OCI-LY1 (cell line): ENCODE data around the gene PRLH.

Source experiments
- H2AFZ ChIP-seq: fragments of 200-600 bp; sonication (generic), shearing (Covaris generic); 2 replicates; pipeline ENCODE4 v1.6.0; 2014; ENCODE audit warnings: antibody characterized with exemption, mild to moderate bottlenecking, low read length
- H3F3A ChIP-seq: fragments of 200-600 bp; sonication (generic), shearing (Covaris generic); 2 replicates; pipeline ENCODE4 v1.6.0; 2014; ENCODE audit warnings: mild to moderate bottlenecking, antibody characterized with exemption, low read length, moderate library complexity; ENCODE audit not compliant: insufficient read depth
- H3K27ac ChIP-seq: fragments of 200-600 bp; sonication (generic); 2 replicates; pipeline ENCODE4 v1.5.1; 2014; ENCODE audit warnings: low read length, mixed run types, mild to moderate bottlenecking, low read depth; ENCODE audit not compliant: poor library complexity, severe bottlenecking
- H3K27me3 ChIP-seq: fragments of 200-600 bp; sonication (generic); 2 replicates; pipeline ENCODE4 v1.6.0; 2014; ENCODE audit warnings: antibody characterized with exemption, mild to moderate bottlenecking, low read length, moderate library complexity; ENCODE audit not compliant: insufficient read depth
- H3K36me3 ChIP-seq: fragments of 200-600 bp; sonication (generic); 2 replicates; pipeline ENCODE4 v1.6.1; 2014; ENCODE audit warnings: mild to moderate bottlenecking, antibody characterized with exemption, low read length, moderate library complexity, mixed read lengths; ENCODE audit not compliant: insufficient read depth
- H3K4me1 ChIP-seq: fragments of 200-600 bp; sonication (generic); 2 replicates; pipeline ENCODE4 v1.5.1; 2014; ENCODE audit warnings: mild to moderate bottlenecking, low read length, moderate library complexity; ENCODE audit not compliant: insufficient read depth, severe bottlenecking
- H3K4me2 ChIP-seq: fragments of 200-600 bp; sonication (generic), shearing (Covaris generic); 2 replicates; pipeline ENCODE4 v1.6.1; 2014; ENCODE audit warnings: low read length
- H3K4me3 ChIP-seq: fragments of 200-600 bp; sonication (generic); 2 replicates; pipeline ENCODE4 v1.5.1; 2014; ENCODE audit warnings: low read length, low read depth, mild to moderate bottlenecking, mixed read lengths; ENCODE audit not compliant: poor library complexity, severe bottlenecking
- H3K79me2 ChIP-seq: fragments of 200-600 bp; shearing (Covaris generic); 2 replicates; pipeline ENCODE4 v1.6.1; 2016; ENCODE audit warnings: mixed run types, low read length, mixed read lengths; ENCODE audit not compliant: insufficient read depth
- H3K9ac ChIP-seq: fragments of 200-600 bp; sonication (generic), shearing (Covaris generic); 2 replicates; pipeline ENCODE4 v1.6.1; 2014; ENCODE audit warnings: mild to moderate bottlenecking, low read length, mixed read lengths
- H3K9me2 ChIP-seq: fragments of 200-600 bp; sonication (generic), shearing (Covaris generic); 2 replicates; pipeline ENCODE4 v1.6.1; 2014; ENCODE audit warnings: low read depth, mild to moderate bottlenecking, low read length, mixed read lengths
- H3K9me3 ChIP-seq: fragments of 200-600 bp; shearing (Covaris generic); 2 replicates; pipeline ENCODE4 v1.6.1; 2014; ENCODE audit warnings: low read length, mixed read lengths
- H4K20me1 ChIP-seq: fragments of 200-600 bp; sonication (generic), shearing (Covaris generic); 2 replicates; pipeline ENCODE4 v1.6.0; 2016; ENCODE audit warnings: mild to moderate bottlenecking, low read length; ENCODE audit not compliant: insufficient read depth
- EZH2 ChIP-seq: fragments of 200-600 bp; sonication (generic), shearing (Covaris generic); IDR thresholded peaks from 2 replicates; pipeline ENCODE4 v1.8.0; 2017; ENCODE audit warnings: borderline replicate concordance, mixed run types, mild to moderate bottlenecking, antibody characterized with exemption, low read length, moderate library complexity, mixed read lengths
- TF ChIP-seq, protein P1 (sequence below): fragments of 200-600 bp; sonication (generic), shearing (Covaris generic); IDR thresholded peaks from 2 replicates; pipeline ENCODE4 v1.5.1; 2017; ENCODE audit warnings: mild to moderate bottlenecking, antibody characterized with exemption, low read length, moderate library complexity, mixed read lengths

The PRLH gene

DNA sequence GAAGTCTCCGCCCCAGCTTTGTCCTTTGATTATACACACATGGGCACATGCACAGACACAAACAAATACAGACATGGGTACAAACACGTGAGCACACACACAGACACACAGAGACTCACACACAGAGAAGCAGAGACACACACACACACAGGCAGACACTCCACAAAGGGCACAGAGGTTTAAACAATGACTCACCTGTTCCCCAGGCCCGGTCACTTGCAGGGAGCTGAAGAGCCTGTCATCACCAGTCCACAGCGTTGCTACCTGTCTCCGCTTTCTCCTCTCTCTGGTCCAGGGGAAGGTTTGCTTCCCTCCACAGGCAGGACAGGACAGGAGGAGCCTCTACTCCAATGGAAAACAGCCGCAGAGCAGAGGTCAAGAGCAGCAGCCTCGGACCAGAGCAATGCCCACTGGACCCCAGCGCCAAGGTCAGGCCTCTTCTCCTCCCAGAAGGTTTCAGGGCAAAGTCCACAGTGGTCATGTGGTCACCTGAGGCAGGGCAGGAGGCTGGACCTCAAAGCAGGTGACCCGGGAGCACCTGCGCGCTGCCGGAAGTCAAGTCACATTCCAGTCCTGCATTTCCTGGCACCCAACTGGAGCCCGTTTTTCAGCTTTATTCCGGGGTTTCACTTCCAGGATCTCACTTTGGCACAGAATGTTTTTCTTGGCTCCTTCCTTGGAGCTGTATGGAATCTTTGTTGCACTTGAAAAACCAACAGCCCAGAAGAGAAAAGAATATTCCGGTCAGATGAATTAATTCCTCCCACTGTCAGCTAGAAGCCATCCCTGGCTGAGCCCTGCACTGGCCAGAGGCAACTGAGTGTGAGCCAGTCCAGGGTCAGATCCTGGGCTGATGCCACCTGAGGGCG lies 24.1 kb downstream of the PRLH start, which contains the start of gene RAB17:
TSS of gene RAB17 (minus strand) at position 463 of the 869 bp plus-strand sequence. CDS start 4,580 bp downstream, outside the sequence.
- H3K79me2 ChIP-seq = no peaks in the 10 kb centered on the region
- no peaks in the 10 kb centered on the region for H3K9me2 ChIP-seq
- no peak within 1 kb of the TSS for H3K9ac ChIP-seq
- H3K4me1 ChIP-seq = no peaks in the 10 kb centered on the region
- H3F3A ChIP-seq = no peaks in the 10 kb centered on the region
- 0 out of 2 replicates have a peak, but pooled peaks cover 3% of the 10 kb centered on the region for H3K27me3 ChIP-seq
- H3K36me3 ChIP-seq = no peaks in the 10 kb centered on the region
- H3K4me3 ChIP-seq = no peak within 1 kb of the TSS
- H3K4me2 ChIP-seq = no peak within 1 kb of the TSS
- H2AFZ ChIP-seq = no peak within 1 kb of the TSS
- H3K27ac ChIP-seq = no peak within 1 kb of the TSS
- no peak for TF ChIP-seq EZH2
- TF ChIP-seq, protein P1, sequence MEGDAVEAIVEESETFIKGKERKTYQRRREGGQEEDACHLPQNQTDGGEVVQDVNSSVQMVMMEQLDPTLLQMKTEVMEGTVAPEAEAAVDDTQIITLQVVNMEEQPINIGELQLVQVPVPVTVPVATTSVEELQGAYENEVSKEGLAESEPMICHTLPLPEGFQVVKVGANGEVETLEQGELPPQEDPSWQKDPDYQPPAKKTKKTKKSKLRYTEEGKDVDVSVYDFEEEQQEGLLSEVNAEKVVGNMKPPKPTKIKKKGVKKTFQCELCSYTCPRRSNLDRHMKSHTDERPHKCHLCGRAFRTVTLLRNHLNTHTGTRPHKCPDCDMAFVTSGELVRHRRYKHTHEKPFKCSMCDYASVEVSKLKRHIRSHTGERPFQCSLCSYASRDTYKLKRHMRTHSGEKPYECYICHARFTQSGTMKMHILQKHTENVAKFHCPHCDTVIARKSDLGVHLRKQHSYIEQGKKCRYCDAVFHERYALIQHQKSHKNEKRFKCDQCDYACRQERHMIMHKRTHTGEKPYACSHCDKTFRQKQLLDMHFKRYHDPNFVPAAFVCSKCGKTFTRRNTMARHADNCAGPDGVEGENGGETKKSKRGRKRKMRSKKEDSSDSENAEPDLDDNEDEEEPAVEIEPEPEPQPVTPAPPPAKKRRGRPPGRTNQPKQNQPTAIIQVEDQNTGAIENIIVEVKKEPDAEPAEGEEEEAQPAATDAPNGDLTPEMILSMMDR = no peak
- H4K20me1 ChIP-seq = no peaks in the 10 kb centered on the region
- no peaks in the 10 kb centered on the region for H3K9me3 ChIP-seq

DNA sequence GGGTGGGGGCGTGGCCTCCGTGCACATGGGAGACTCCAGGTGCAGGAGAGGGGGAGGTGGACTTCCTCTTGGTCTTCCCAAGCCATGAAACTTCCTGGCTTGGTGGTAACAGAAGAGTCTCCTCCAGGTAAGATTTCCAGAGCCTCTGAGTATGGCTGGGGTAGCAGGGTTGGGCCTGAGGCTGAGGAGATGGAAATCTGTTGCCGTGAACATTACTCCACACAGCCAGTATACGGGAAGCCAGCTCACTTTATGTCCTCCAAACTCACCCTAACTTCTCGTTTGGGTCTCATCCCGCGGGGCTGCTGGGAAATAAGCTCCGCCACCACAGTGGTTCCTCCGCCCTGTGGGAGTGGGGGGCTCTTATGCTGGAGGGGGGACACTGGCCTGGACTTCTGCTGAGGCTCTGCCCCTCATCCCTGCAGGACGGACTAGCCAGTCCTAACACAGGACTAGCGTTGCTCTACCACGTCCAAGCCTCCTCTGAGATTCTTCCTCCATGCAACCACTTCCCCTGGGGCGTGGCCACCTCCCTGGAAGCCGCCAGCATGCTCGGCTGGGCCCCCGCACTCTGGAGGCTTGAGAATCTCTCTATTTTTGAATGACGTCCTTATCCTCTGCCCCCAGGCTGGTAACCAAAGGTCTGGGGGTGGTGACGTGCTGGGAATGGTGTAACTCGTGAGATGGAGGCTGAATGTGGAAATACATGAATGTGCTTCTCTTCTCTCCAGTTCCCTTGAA lies 24.9 kb downstream of the PRLH start:
- H3K9me2 ChIP-seq = no peaks in the 10 kb centered on the region

DNA sequence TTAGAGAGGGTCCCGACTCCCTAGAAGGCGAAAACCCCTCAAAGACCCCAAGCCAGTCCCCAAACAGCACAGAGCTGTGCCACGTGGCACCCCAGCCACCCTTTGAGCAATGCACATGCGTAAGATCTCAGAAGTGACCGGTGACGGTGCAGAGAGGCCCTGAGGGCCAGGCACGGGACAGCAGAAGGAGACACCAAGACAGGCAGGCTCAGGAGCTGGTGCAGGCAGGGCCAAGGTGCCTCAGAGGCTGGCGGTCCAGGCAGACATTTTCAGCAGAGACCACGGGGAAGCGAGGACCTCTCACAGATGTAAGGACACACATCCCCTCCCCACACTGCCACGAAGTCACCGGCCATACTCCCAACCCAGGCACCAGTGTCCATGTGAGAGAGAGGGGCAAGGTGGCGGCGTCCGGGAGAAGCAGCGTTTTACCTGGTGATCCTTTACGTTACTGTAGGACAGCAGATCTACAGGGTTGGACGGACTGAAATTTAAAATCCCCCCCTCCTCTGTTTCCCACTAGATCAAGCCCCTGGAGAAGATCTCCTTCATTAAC lies 26.1 kb downstream of the PRLH start:
- H3K4me1 ChIP-seq = no peaks in the 10 kb centered on the region

More for the DNA sequence above, 24.9 kb downstream of the PRLH start:
- Histone ChIP-seq H3K4me1 (no peaks in the 10 kb centered on the region), H3K4me2 (no peak overlapping the region), H3K79me2 (no peaks in the 10 kb centered on the region), H3F3A (no peaks in the 10 kb centered on the region), H4K20me1 (no peaks in the 10 kb centered on the region), H3K27me3 (0 out of 2 replicates have a peak, but pooled peaks cover 3% of the 10 kb centered on the region), H3K9ac (no peak overlapping the region), H3K9me3 (no peaks in the 10 kb centered on the region), H3K27ac (no peak overlapping the region), H3K4me3 (no peak overlapping the region), H2AFZ (no peak overlapping the region), H3K36me3 (no peaks in the 10 kb centered on the region)
- no peak for TF ChIP-seq EZH2
- TF ChIP-seq, protein P1 = no peak

More for the DNA sequence above, 26.1 kb downstream of the PRLH start:
- H2AFZ ChIP-seq = no peak overlapping the region
- H3K36me3 ChIP-seq = no peaks in the 10 kb centered on the region
- no peak overlapping the region for H3K9ac ChIP-seq
- no peaks in the 10 kb centered on the region for H3K79me2 ChIP-seq
- 0 out of 2 replicates have a peak, but pooled peaks cover 3% of the 10 kb centered on the region for H3K27me3 ChIP-seq
- no peaks in the 10 kb centered on the region for H3K9me2 ChIP-seq
- no peak overlapping the region for H3K4me3 ChIP-seq
- TF ChIP-seq, protein P1 = no peak
- no peak for TF ChIP-seq EZH2
- H3K27ac ChIP-seq = no peak overlapping the region
- H3F3A ChIP-seq = no peaks in the 10 kb centered on the region
- H4K20me1 ChIP-seq = no peaks in the 10 kb centered on the region
- no peak overlapping the region for H3K4me2 ChIP-seq
- H3K9me3 ChIP-seq = no peaks in the 10 kb centered on the region
